ENCODE data around the gene CNGA4. TPM values are rescaled to one million over a fixed set of nuclear protein-coding genes. Genes with fewer than 3 reads are reported as not detected.

Gene CNGA4
- total and polyA plus RNA-seq, 2 donors (not counting 1 experiment from before 2014, with no cell fraction given): 0.79 to 1.9 TPM

- DNase-seq: no peak
- peaks cover 0 to 15% of the 10 kb centered on the region in 2 experiments for H3K36me3 ChIP-seq (replicated peaks in 1 of 2; ENCODE audit: control extremely low read depth in 1 of 2, control insufficient read depth in 1 of 2, extremely low read depth in 1 of 2, insufficient read depth in 2 of 2, low read length in 1 of 2)
- H3K9ac ChIP-seq (ENCODE audit: low read length): no peak overlapping the region
- H3K9me3 Mint-ChIP-seq (ENCODE audit: insufficient read depth): no peaks in the 10 kb centered on the region
- no peaks in the 10 kb centered on the region for H3K9me3 ChIP-seq (ENCODE audit: control extremely low read depth in 1 of 3, control insufficient read depth in 2 of 3, insufficient read depth in 1 of 3, low read length in 2 of 3)
- H3K27me3 ChIP-seq (replicated peaks in 1 of 4; ENCODE audit: control extremely low read depth in 1 of 4, control insufficient read depth in 3 of 4, insufficient read depth in 4 of 4, low read length in 3 of 4): no peaks in the 10 kb centered on the region
- 100% methylated on average over 3 of the region's 3 CpGs for WGBS (ENCODE audit: insufficient coverage)
- H3K79me2 ChIP-seq (ENCODE audit: control insufficient read depth, insufficient read depth, low read length): no peaks in the 10 kb centered on the region
- H3K4me3 ChIP-seq (ENCODE audit: control extremely low read depth in 1 of 5, extremely low read depth in 1 of 5, insufficient read depth in 1 of 5, low read depth in 2 of 5, low read length in 4 of 5): no peak overlapping the region
- ATAC-seq (ENCODE audit: low read depth): no peak
- peaks cover 0 to 3% of the 10 kb centered on the region in 2 donors for H3K4me1 ChIP-seq (ENCODE audit: control insufficient read depth in 2 of 2, insufficient read depth in 2 of 2, low read length in 2 of 2)
- POLR2A ChIA-PET: no interaction called here
- CTCF ChIA-PET: no interaction called here
- peaks cover 9% of the 10 kb centered on the region for H3K4me1 Mint-ChIP-seq
- no peak overlapping the region for H3K4me2 ChIP-seq (replicated peaks; ENCODE audit: low read depth, low read length, poor library complexity, severe bottlenecking)
- no peaks in the 10 kb centered on the region for H3K27me3 Mint-ChIP-seq
- no peak overlapping the region for H3K27ac ChIP-seq (ENCODE audit: low read length in 2 of 2)
- H4K20me1 ChIP-seq (ENCODE audit: control insufficient read depth, insufficient read depth, low read length, poor library complexity, severe bottlenecking): no peaks in the 10 kb centered on the region
- intact Hi-C loops (cut with micrococcal nuclease): no loop called here
- no peak overlapping the region for H3K4me3 Mint-ChIP-seq
- H2AFZ ChIP-seq (ENCODE audit: insufficient read depth, low read depth, low read length, poor library complexity, severe bottlenecking): no peak overlapping the region
- no peak for TF ChIP-seq CTCF (IDR thresholded peaks at IDR 0.05)
- no peak for TF ChIP-seq EZH2 (IDR thresholded peaks at IDR 0.05; ENCODE audit: borderline replicate concordance, insufficient read depth, low read depth, low read length, poor library complexity, severe bottlenecking)
- no peak overlapping the region for H3K27ac Mint-ChIP-seq
These were observed 32.3 kb upstream of the CNGA4 start for GRCh38 chr11:6206456-6207180.

- DNase-seq (no peak), ATAC-seq (ENCODE audit: low read depth) (no peak)
- no peak overlapping the region for H3K4me3 ChIP-seq (ENCODE audit: control extremely low read depth in 1 of 5, extremely low read depth in 1 of 5, insufficient read depth in 1 of 5, low read depth in 2 of 5, low read length in 4 of 5)
- intact Hi-C loops (cut with micrococcal nuclease): no loop called here
- H3K79me2 ChIP-seq (ENCODE audit: control insufficient read depth, insufficient read depth, low read length): no peaks in the 10 kb centered on the region
- no peaks in the 10 kb centered on the region for H3K9me3 ChIP-seq (ENCODE audit: control extremely low read depth in 1 of 3, control insufficient read depth in 2 of 3, insufficient read depth in 1 of 3, low read length in 2 of 3)
- no peak overlapping the region for H3K4me2 ChIP-seq (replicated peaks; ENCODE audit: low read depth, low read length, poor library complexity, severe bottlenecking)
- peaks cover 0 to 35% of the 10 kb centered on the region in 2 experiments for H3K36me3 ChIP-seq (replicated peaks in 1 of 2; ENCODE audit: control extremely low read depth in 1 of 2, control insufficient read depth in 1 of 2, extremely low read depth in 1 of 2, insufficient read depth in 2 of 2, low read length in 1 of 2)
- H3K9ac ChIP-seq (ENCODE audit: low read length): no peak overlapping the region
- no peaks in the 10 kb centered on the region for H4K20me1 ChIP-seq (ENCODE audit: control insufficient read depth, insufficient read depth, low read length, poor library complexity, severe bottlenecking)
- over 99% methylated on average over 12 of the region's 12 CpGs for WGBS (ENCODE audit: insufficient coverage)
- ChIA-PET CTCF (no interaction called here), POLR2A (no interaction called here)
- Mint-ChIP-seq H3K27me3 (no peaks in the 10 kb centered on the region), H3K27ac (no peak overlapping the region), H3K4me3 (no peak overlapping the region), H3K4me1 (no peaks in the 10 kb centered on the region), H3K9me3 (ENCODE audit: insufficient read depth) (no peaks in the 10 kb centered on the region)
- no peak overlapping the region for H2AFZ ChIP-seq (ENCODE audit: insufficient read depth, low read depth, low read length, poor library complexity, severe bottlenecking)
- H3K27ac ChIP-seq (ENCODE audit: low read length in 2 of 2): no peak overlapping the region
- TF ChIP-seq CTCF (IDR thresholded peaks at IDR 0.05) (no peak), EZH2 (IDR thresholded peaks at IDR 0.05; ENCODE audit: borderline replicate concordance, insufficient read depth, low read depth, low read length, poor library complexity, severe bottlenecking) (no peak)
- no peaks in the 10 kb centered on the region for H3K27me3 ChIP-seq (replicated peaks in 1 of 4; ENCODE audit: control extremely low read depth in 1 of 4, control insufficient read depth in 3 of 4, insufficient read depth in 4 of 4, low read length in 3 of 4)
- no peaks in the 10 kb centered on the region for H3K4me1 ChIP-seq (ENCODE audit: control insufficient read depth in 2 of 2, insufficient read depth in 2 of 2, low read length in 2 of 2)
These were observed 29.1 kb upstream of the CNGA4 start for GRCh38 chr11:6209801-6210200.

Measured in B cell (primary cell).